Esophagus squamous epithelium (tissue), 5 donors: ENCODE data around the gene PODNL1. TPM values are rescaled to one million over a fixed set of nuclear protein-coding genes. Genes with fewer than 3 reads are reported as not detected.
A peak's percentile ranks its signal among the peaks of the same experiment; 100 is the strongest.

ENCODE experiments used
- DNase-seq: peaks from one replicate; lab custom pipeline; 2025; lab: John Stamatoyannopoulos, UW
- H3K27ac ChIP-seq, 4 donors: fragments of 200-600 bp; sonication (generic); one replicate each; pipeline ENCODE4 v1.5.1; 2016 to 2019; ENCODE audit warnings: mild to moderate bottlenecking in 1 of 4
- H3K27me3 ChIP-seq, 4 donors: fragments of 200-600 bp; sonication (generic); 1 replicate in 3 of 4; 2 replicates in 1 of 4; pipeline versions ENCODE4 v1.5.1 to v1.6.0; 2017 to 2021; ENCODE audit warnings: antibody characterized with exemption in 1 of 4
- H3K36me3 ChIP-seq, 3 donors: fragments of 200-600 bp; sonication (generic); one replicate each; pipeline ENCODE4 v1.5.1; 2016 to 2019
- H3K4me1 ChIP-seq, 3 donors: fragments of 200-600 bp; sonication (generic); one replicate each; pipeline ENCODE4 v1.5.1; 2017 to 2019
- H3K4me3 ChIP-seq, 4 donors: fragments of 200-600 bp; sonication (generic); 1 replicate in 3 of 4; 2 replicates in 1 of 4; pipeline ENCODE4 v1.5.1; 2016 to 2019; ENCODE audit warnings: mild to moderate bottlenecking in 2 of 4, moderate library complexity in 1 of 4
- H3K9me3 ChIP-seq, 3 donors: fragments of 200-600 bp; sonication (generic); one replicate each; pipeline ENCODE4 v1.5.1; 2016 to 2019
- POLR2A ChIP-seq, 4 donors: fragments of 450-650 bp; IDR thresholded peaks; one replicate each; pipeline ENCODE4 v1.6.1; 2017; ENCODE audit warnings: antibody characterized with exemption in 4 of 4, mild to moderate bottlenecking in 4 of 4, moderate library complexity in 3 of 4
- WGBS, 2 donors: methylation state at CpG; one replicate each; pipeline ENCODE4 v1.1.5; 2018; 5-methylcytosine and 5-hydroxymethylcytosine counted together
- intact Hi-C: fragments of 100-400 bp; cut with DNase I; formaldehyde crosslinking; loops from one replicate; pipeline ENCODE4 v1.15.0; 2022
- total RNA-seq, 4 donors: library from RNA; depleted of rRNA; stranded (reverse); fragments of >200 nt; gene quantifications; one replicate each; pipeline ENCODE4 v1.1.0, GENCODE V29; 2016
- TF ChIP-seq, protein P1 (sequence below), 6 experiments: fragments of 450-650 bp in 4 of 6; fragments of 200-600 bp in 2 of 6; sonication (generic) in 2 of 6; IDR thresholded peaks; one replicate each; pipeline ENCODE4 v1.5.1; 2016 to 2019; ENCODE audit warnings: antibody characterized with exemption in 6 of 6, mild to moderate bottlenecking in 4 of 6, moderate library complexity in 4 of 6
- donor health status: DM: yes; HTN: yes; CAD: no.

The PODNL1 gene
- total RNA-seq, 4 donors from 2014 or later: 2.3 to 8.0 (median 3.3) TPM

DNA sequence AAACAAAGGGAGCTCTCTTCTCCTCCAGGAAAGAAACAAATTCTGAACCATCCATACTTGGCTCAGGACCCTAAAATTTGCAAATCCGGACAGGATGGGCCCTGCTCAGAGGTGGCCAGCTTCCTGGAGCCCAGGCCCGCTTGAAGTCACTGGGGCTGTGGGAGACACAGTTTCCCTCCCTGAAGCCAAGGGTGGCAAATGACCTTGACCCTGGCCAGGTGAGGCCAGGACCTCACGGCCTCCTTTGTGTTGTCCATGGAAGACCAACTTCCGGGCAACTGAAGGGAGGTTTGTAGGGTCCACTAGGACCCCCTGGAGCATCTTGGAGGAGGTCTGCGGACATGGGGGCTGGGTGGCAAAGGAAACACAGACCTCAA is 55.8 kb downstream of the PODNL1 start:
- peaks cover 30 to 80% (median 45%) of the 10 kb centered on the region in 3 donors for H3K4me1 ChIP-seq
- no peak overlapping the region for H3K4me3 ChIP-seq
- peak overlapping the region in 3 of 4 donors; percentile 89 to 95 (median 91) for H3K27ac ChIP-seq
- no peaks in the 10 kb centered on the region for H3K27me3 ChIP-seq
- intact Hi-C loops: loop anchor here (10.0 kb wide), 1 partner anchor 192 kb away; the partner anchor contains the start of gene MISP3
- 50% methylated on average over 2 of the region's 5 CpGs; no CpG with 5 or more reads in 1 of the 2 donors for WGBS, 2 donors
- TF ChIP-seq POLR2A (IDR thresholded peaks at IDR 0.05): no peak
- TF ChIP-seq, protein P1, sequence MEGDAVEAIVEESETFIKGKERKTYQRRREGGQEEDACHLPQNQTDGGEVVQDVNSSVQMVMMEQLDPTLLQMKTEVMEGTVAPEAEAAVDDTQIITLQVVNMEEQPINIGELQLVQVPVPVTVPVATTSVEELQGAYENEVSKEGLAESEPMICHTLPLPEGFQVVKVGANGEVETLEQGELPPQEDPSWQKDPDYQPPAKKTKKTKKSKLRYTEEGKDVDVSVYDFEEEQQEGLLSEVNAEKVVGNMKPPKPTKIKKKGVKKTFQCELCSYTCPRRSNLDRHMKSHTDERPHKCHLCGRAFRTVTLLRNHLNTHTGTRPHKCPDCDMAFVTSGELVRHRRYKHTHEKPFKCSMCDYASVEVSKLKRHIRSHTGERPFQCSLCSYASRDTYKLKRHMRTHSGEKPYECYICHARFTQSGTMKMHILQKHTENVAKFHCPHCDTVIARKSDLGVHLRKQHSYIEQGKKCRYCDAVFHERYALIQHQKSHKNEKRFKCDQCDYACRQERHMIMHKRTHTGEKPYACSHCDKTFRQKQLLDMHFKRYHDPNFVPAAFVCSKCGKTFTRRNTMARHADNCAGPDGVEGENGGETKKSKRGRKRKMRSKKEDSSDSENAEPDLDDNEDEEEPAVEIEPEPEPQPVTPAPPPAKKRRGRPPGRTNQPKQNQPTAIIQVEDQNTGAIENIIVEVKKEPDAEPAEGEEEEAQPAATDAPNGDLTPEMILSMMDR (IDR thresholded peaks at IDR 0.05): no peak
- DNase-seq: no peak
- H3K36me3 ChIP-seq: no peaks in the 10 kb centered on the region
- no peaks in the 10 kb centered on the region for H3K9me3 ChIP-seq

DNA sequence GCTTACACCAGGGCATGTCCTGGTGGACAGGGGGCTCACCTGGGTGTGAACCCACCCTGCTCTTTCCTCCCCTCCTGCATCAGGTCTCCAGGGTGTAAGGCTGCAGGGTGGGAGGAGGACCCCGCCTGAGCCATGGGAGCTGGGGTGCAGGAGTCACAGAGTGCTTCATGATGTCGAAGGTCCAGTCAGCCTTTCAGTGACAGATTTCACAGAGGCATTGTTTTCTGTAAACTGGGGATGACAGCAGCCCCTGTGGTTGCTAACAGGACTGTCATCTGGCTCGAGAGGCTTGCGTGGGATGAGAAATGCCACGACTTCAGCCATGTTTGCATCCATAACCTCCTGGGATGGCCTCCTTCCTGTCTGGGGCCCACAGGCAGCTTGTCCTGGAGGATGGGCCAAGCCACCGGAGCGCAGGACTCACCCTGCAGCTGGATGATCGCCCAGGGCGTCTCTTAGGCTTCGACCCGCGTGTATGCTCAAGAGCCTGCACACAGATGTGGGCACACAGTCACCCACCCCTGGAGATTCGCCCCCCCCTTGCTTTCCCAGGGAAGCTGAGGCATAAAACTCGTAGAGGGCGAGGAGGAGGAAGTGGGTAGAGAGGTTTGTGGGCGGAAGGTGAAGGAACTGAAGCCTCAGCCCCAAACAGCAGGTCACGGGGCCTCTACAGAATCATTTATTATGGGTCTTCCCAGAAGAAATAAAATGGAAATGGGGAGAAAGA is 56.4 kb downstream of the PODNL1 start:
- TF ChIP-seq POLR2A (IDR thresholded peaks at IDR 0.05): no peak
- TF ChIP-seq, protein P1 (IDR thresholded peaks at IDR 0.05): no peak
- H3K27ac ChIP-seq: peak overlapping the region; percentile 89 to 95 (median 90)
- peaks cover 30 to 75% (median 43%) of the 10 kb centered on the region in 3 donors for H3K4me1 ChIP-seq
- 49 to 52% methylated on average over 6 to 7 of the region's 17 CpGs for WGBS, 2 donors
- H3K9me3 ChIP-seq: no peaks in the 10 kb centered on the region
- no peak overlapping the region for H3K4me3 ChIP-seq
- H3K36me3 ChIP-seq: no peaks in the 10 kb centered on the region
- no peak for DNase-seq
- intact Hi-C loops: loop anchor here (10.0 kb wide), 1 partner anchor 193 kb away; the partner anchor contains the start of gene MISP3
- no peaks in the 10 kb centered on the region for H3K27me3 ChIP-seq

DNA sequence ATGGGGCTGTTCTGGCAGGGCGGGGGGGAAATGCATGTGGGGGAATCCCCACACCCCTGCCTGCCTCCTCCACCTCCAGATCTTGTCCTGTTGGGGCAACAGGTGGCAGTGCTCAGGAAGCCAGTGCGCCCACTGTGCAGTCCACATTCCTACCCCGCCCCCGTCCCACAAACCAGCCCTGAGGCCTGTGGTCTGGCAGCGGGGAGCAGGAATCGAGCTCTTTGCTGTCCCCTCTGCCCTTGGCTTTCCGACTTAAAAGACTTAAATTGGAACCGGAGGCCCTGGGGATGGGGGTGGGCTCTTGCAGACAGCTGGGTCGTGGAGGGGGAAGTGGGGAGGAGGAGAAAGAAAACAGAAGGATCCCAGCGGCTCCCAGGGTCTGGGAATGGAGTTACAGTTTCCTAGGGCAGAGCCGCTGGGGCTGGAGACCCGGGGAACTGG is 56.9 kb downstream of the PODNL1 start:
- no peak overlapping the region for H3K4me3 ChIP-seq

More for the DNA sequence above, 56.9 kb downstream of the PODNL1 start:
- peaks cover 29 to 69% (median 41%) of the 10 kb centered on the region in 3 donors for H3K4me1 ChIP-seq
- WGBS, 2 donors: 31 to 72% methylated on average over 2 to 4 of the region's 12 CpGs
- no peak for DNase-seq
- no peaks in the 10 kb centered on the region for H3K27me3 ChIP-seq
- H3K9me3 ChIP-seq: no peaks in the 10 kb centered on the region
- TF ChIP-seq, protein P1 (IDR thresholded peaks at IDR 0.05): no peak
- no peak for TF ChIP-seq POLR2A (IDR thresholded peaks at IDR 0.05)
- intact Hi-C loops: loop anchor here (10.0 kb wide), 1 partner anchor 194 kb away; the partner anchor contains the start of gene MISP3
- peak overlapping the region; percentile 89 to 95 (median 90) for H3K27ac ChIP-seq
- H3K36me3 ChIP-seq: no peaks in the 10 kb centered on the region

Other genes with a start within 250 kb of the PODNL1 start
- gene MRI1, start 173.9 kb downstream of the PODNL1 start, total RNA-seq: 10 to 100 TPM; 32.0 to 50.9 (median 37.2) TPM
- gene C19orf53, start 164.0 kb downstream of the PODNL1 start, total RNA-seq: 100 to 1,000 TPM; 114 to 129 (median 120) TPM
- gene ZSWIM4, start 143.0 kb downstream of the PODNL1 start, total RNA-seq: 10 to 100 TPM in 3 of 4 donors, 1 to 10 TPM in 1; 7.2 to 41.4 (median 16.9) TPM
- gene NANOS3, start 61.3 kb downstream of the PODNL1 start, total RNA-seq: not detected
- gene BRME1, start 32.3 kb downstream of the PODNL1 start, total RNA-seq: 1 to 10 TPM; 1.8 to 6.3 (median 4.0) TPM
- gene CC2D1A, start 32.2 kb downstream of the PODNL1 start, total RNA-seq: 10 to 100 TPM; 28.0 to 56.9 (median 36.0) TPM
- 10 to 100 TPM; 14.7 to 23.1 (median 19.5) TPM for gene DCAF15, start 14.1 kb upstream of the PODNL1 start, total RNA-seq
- 1 to 10 TPM; 1.8 to 7.5 (median 3.9) TPM for gene RFX1, start 67.9 kb upstream of the PODNL1 start, total RNA-seq
- not detected for gene RLN3, start 89.7 kb upstream of the PODNL1 start, total RNA-seq
- gene IL27RA, start 93.3 kb upstream of the PODNL1 start, total RNA-seq: 1 to 10 TPM in 3 of 4 donors, under 1 TPM in 1; 0.83 to 4.9 (median 2.1) TPM
- gene PALM3, start 123.7 kb upstream of the PODNL1 start, total RNA-seq: not detected
- gene MISP3, start 134.4 kb upstream of the PODNL1 start, total RNA-seq: 1 to 10 TPM; 2.0 to 8.9 (median 4.0) TPM
- not detected for gene C19orf67, start 147.4 kb upstream of the PODNL1 start, total RNA-seq
- 10 to 100 TPM; 16.8 to 32.2 (median 27.1) TPM for gene SAMD1, start 152.3 kb upstream of the PODNL1 start, total RNA-seq
- gene PRKACA, start 179.3 kb upstream of the PODNL1 start, total RNA-seq: 10 to 100 TPM; 28.6 to 42.8 (median 37.0) TPM
- 10 to 100 TPM in 2 of 4 donors, 1 to 10 TPM in 2; 3.2 to 25.6 (median 14.2) TPM for gene ASF1B, start 198.2 kb upstream of the PODNL1 start, total RNA-seq